Tongue (tissue), 2 donors: ENCODE measurements around the gene FGF10. TPM values are rescaled to one million over a fixed set of nuclear protein-coding genes. Genes with fewer than 3 reads are reported as not detected.

ENCODE experiments used
- DNase-seq: peaks from one replicate; pipeline ENCODE4 v3.0.0-alpha.2; 2015
- total RNA-seq: library from RNA; depleted of rRNA; stranded (reverse); fragments of >200 nt; gene quantifications from one replicate; pipeline ENCODE4 v1.2.3, GENCODE V29; 2014

FGF10 gene
- total RNA-seq, 1 donor from 2014 or later = 18.4 TPM

DNA sequence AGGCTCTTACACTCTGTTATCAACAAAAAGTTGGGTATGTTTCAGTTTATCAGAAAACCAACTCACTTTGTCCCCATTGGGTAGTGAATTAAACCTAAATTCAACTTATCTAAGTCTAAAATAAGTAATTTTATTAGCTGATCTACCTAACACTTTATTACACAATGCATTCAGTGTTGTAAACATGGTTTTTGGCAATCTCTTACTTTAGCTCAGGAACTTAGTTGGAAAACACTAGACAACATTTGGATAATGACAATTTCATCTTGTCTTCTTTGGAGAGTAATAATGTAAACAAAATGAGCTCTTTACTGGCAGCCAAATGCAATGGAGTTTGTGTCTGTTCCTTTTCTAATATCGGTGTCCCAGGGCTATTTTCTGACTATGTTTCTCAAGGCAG lies 33.0 kb downstream of the FGF10 start:
- DNase-seq = peak; percentile 28

DNA sequence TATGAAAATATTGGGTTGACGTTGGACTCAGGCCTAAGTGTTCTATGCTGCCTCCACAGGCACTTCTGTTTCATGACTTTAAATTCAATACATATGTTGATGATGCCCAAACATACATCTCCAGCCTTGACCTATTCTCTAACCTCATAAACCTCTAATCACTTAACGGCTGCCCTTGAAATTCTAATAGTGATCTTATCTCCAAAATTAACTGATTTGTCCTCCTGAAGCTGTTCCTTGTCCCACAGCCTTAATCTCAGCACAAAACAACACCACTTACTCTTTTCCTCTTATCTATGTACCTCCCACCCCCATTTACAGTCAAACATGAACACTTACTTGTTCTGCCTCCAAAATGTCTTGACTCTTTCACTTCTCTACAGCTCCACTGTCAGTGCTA lies 43.3 kb downstream of the FGF10 start:
- no peak for DNase-seq

DNA sequence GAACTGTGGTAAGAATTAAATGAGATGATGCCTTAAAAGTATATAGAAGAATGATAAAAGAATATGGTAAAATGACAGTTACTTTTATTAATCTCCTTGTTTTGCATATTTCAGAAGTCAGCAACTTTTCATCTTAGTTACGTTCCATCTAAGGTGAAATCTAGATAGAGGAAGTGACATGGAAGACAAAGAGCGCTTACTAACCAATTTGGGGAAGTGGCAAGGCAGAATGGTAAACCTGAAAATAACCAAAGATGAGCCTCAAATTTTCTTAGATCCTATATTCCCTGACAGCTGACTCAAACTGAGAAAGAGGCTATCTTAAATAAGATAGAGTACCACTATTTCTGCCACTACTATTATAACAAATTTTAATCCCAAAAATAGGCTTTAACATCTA lies 52.5 kb downstream of the FGF10 start:
- no peak for DNase-seq

DNA sequence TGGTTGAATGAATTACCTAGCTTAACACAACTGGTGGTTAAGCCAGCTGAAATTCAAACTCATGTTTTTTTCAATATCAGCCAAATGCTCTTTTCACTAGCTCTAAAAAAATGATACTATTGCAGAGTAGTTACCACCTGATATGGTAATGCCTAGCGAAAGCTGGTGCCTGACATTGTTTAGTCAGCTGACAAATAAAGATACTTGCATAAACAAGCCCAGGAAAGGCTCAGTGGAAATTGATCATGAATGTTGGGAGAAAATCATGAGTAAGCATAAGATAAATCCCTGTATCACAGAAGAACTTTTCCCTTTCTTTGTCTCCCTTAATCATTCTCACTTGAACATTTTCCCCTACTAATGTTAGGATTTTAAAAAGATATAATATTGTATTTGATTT lies 54.6 kb downstream of the FGF10 start:
- DNase-seq = no peak

DNA sequence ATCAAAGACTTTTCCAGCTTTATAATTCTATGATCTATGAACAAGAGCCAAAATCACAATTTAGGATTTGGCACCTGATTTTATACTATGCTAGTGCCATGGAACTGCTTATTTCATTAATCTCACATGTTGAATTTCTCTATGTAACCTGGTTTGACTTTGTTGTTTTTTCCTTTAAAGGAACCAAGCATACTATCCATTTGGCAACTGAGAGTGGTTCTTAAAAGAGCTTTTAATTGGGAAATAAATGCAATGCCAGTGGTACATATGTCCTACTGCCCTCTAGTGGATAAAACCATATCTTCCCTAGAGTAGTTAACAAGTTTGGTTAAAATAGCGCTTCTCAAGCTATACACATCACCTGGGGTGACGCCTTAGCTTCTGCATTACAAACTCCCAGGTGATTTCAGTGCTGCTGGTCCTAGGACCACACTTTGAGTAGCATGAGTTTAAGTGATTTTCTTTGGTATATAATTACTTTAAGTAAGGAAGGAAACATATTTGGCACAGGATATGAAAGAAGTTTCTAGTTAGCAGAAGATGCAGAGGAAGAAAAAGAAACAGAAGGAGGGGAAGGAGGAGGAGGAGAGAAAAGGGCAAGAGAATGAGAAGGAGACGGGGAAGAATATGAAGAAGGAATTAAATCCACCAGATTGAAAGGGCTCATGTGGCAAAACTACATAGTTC lies 56.8 kb downstream of the FGF10 start:
- peak; percentile 49 for DNase-seq

DNA sequence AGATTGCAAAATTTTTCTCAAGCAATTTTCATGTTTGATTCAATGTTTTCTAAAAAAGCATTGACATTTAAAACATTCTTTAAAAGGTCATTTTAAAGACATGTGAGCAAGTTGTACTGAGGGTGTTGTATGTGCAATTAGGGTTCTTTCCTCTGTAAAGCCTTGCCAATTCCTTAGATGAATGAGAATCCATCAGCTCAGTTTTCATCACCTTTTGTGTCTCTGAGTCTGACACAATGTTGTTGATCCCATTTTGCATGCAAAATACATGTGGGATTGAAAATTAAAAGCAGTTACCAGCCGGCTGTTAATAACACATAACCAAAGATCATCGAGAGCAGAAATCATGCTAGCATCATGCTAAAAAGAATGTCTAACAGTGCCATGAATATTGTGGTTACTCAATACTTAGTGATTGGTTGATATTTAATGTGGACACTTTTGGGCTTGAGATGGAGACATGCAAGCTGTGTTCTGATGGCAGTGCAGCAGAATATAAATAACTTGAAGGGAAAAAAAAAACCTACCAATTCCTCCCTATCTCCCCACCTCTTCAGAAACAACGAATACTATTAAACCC lies 57.7 kb downstream of the FGF10 start:
- no peak for DNase-seq

DNA sequence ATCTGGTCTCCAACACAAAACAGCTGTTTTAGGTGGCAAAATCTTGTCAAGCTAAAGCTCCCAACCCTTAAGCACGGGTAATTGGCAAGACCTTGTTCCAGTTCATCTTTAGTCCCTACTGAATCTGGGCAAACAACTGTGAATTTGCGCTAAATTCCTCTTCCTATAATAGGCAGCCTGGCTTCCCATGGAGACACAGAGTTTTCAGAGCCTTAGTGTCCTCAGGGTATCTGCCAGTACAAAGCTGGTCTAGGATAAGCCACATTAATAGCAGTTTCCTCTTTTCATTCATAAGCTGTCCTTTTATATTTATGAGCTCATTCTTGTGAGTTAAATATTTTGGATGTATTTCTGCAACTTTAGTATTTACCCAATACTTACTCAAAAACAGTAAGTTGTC lies 59.5 kb downstream of the FGF10 start:
- DNase-seq = peak; percentile 16

DNA sequence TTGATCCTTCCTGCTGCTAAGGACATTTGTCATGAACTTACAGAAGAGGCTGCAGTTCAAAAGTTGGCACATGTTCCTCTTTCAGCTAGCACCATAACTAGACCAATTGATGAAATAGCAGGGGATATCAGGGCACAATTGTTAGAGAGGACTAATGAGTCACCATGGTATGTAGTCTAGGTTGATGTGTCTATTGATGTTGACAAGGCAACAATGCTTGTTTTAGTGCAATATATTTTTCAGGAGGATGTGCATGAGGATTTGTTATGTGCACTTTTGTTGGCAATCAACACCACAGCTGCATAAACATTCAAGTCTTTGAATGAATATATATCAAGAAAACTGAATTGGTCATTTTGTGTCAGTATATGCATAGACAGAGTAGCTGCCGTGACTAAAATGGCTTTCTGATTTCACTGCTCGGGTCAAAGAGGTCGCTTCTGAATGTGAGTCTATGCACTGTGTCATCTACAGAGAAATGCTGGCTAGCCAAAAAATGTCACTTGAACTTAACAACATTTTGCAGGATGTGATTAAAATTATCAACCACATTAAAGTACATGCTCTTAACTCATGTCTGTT lies 68.0 kb downstream of the FGF10 start:
- DNase-seq = peak; percentile 20

DNA sequence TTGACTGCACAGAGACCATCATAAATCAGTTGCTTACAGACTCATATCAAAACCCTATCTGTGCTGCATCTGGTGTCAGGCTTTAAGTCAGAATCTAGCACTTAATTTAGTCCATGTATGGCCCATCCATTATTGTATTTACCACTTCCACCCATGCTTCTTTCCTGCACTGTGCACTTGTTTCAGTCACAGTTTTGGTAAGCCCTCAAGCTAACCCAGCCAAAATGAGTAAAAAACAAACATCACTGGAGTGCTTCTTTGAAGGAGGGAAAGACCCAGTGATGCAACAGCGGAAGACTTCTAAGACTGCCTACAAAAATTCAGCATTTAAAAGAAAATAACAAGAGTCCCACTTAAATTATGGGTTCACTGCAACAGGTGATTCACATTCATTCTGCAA lies 69.0 kb downstream of the FGF10 start:
- no peak for DNase-seq

DNA sequence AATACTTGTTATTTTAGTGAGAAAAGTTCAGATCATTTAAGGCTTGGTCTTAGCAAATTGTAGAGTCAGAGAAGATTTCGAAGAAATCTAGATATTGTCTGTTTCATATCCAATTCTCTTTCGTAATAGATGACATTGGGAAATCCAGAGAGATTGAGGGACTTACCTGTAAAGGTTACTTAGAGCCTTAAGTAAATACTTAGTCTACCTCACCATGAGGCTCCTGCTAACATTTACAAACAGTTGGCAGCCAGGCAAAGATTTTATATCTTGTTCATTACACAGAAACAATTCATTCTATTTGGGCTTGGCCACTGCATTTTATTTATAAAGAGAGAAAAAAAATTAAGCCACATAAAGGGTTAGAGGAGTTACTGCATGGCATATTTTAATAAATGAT lies 70.3 kb downstream of the FGF10 start:
- no peak for DNase-seq

DNA sequence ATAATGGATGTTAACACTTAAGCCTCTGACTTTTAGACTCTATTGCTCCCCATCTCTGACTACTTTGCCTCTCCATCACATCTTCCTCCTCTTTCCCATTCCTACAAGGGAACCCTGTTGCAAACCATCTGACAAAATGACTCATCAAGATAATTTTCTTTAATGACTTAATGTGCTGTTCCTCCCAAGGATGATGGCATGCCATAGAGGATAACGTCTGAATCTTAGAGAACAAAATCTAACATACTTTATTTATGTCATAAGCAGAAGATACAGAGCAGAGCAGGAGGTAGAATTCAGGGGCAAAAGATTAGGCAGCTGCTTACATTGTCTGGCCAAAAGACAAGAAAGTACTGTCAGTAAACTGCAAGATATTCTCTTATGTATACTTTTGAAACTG lies 76.8 kb downstream of the FGF10 start:
- DNase-seq = no peak

DNA sequence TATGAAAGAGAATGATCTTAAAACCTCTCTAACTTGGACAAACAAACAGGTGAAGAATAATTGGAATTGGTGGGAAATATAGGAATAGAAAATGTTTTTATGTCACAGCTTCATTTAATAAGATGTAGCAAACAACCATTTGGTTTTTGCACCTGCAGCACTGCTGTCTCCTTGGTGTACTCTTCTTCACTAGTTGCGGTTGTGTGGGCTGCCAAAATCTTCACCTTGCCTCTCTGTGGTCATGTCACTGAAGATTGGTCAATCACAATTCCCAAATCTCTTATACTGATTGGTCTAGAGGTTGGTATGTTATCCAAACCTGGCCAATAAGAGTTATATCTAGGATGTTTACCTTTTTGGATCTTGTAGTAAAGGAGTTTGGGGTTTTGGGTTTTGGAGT lies 88.7 kb downstream of the FGF10 start:
- no peak for DNase-seq

DNA sequence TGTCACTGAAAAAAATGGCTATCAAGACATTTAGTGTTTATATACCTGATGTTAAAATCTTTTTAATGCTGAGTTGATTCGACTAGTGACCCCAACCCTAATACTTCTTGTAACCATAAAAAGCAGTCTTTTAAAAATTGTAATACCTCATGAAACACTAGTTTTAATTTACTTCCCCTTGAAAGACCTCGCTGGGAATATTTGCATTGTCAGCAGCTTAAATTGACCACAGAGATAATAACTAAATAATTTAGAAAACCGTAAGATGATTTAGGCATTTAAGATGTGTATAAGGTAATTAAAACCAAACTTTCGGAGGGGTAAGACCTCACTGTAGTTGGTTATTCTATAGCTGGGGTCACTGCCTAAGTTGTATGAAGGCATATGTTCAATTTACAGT lies 89.8 kb downstream of the FGF10 start:
- no peak for DNase-seq

DNA sequence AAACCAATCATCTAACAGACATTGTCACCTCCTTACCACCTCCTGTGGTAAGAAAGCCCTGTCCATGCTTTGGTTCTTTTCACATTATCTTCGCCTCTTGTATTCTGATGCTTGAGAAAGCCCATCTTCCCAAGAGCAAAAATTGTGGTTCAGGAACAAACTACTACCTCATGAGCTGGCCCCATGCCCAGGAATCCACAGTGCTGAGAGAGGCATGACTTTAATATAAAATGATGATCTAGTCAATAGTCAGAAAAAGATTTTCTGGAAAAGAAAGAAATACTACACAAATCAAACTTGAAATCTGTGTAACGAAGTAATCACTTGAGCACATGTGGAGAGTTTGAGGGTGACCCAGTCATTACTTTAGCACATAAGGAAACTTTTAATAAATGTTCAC lies 94.7 kb downstream of the FGF10 start:
- peak; percentile 65 for DNase-seq

DNA sequence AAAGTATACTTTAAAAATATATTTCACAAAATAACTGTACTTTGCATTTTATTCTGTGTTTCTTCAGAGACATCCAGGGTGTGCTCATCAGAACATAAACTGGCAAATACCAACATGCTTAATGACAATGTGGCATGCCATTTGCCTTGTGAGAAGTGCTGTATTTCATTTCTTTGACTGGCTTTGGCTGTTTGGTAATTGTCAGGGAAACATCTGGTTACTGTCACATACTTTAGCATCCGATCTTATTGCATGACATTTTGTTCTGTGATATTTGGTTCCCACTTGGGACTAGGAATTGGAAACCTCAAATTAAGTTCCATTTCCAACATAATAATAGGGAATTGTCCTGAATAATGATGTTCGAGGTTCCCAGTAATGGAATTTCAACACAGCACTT lies 96.5 kb downstream of the FGF10 start:
- DNase-seq = no peak

DNA sequence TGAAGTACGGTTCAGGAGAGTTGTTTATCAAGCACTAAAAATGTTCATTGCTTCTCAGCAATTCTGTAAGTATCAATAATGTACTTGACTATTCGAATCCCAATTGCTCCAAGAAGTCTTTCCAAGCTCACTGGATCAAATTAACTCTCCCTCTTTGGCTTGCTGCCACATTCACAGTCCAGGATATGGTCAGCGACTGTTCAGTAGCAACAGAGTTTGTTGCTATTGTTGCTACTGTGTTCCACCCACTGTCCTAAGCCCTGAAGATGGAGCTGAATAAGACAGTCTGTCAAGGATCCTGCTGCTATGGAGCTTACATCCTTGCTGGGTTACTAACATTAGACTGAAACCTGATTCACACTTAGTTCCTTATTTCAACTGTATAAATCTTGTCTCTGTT lies 110.8 kb downstream of the FGF10 start:
- DNase-seq = peak; percentile 49

DNA sequence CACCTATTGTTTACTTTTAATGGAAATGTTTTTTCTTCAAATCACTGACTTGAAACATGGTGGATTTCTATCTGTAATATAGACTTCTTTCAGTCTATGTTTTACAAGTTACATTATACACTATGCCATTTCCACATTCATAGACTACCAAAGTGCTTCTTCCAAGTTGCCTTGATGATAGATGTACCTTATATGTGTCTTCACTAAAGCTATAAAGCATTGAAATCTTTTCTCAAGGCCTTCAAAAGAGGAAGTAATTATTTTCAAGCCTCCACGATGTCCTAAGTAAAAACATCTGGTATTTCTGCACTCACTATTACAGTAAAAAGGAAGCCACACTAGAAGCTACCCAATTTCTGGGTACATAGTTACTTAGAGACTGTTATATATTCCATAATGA lies 113.3 kb downstream of the FGF10 start:
- DNase-seq = no peak

DNA sequence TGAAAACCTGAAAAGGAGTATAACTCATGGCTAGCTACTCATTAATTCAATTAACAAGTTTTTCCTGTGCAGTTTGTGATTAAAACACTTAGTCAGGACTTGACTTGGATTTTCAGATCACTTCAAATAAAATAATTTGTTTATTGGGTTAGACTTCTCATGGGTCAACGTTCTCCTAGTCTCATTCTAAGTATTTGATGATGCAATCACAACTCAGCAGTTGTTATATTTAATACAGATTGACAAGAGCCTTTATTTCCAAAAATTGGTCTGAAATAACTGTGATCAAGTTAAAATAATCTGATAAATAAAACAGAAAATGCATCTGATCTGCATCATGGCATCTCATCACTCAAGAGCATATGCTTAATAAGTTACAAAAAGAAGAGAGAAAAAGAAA lies 113.9 kb downstream of the FGF10 start:
- no peak for DNase-seq

DNA sequence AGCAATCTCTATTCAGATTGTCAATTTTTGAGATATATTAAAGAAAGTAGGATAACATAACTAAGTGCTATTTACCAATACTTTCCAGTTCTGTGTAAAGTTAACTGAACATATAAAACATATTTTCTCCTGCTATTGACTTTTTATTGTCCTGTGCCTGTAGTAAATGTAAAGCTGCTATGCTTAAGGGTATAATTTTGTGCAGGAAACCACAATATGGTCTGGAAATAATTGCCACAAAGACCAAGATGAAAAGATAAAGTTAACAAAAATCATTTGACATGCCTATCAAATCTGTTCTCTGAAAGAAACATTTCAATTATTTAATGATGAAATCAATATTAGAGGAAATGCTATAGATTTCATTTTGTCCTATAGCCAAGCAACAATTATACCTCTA lies 121.3 kb downstream of the FGF10 start:
- no peak for DNase-seq

DNA sequence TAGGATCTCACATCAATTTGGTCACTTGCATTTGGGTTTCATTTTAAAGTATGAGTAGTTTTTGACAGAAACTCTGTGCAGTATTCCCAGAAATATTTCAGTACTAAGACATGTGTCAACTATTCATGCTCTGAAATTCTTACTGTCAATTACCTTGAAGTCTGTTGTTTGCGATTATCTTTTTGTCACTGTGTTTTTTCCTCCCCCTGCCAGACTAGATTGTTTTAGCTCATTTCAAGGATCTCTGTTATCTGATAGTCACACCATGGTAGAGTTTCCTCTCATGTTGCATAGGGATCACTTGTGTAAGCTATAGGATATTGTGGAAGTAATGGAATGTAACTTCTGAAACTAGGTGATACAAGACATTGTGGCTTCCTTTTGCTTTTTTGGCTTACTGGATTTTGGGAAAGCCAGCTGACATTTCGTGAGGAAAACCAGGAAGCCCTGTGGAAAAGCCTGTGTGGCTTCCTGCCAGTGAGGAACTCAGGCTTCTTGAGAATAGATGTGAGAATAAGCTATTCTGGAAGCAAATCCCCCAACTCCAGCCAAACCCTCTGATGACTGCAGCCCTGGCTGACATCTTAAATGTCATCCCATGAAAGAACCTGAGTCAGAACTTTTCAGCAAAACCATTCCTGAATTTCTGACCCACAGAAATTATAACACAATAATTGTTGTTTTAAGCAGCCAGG lies 122.2 kb downstream of the FGF10 start:
- peak; percentile 81 for DNase-seq

DNA sequence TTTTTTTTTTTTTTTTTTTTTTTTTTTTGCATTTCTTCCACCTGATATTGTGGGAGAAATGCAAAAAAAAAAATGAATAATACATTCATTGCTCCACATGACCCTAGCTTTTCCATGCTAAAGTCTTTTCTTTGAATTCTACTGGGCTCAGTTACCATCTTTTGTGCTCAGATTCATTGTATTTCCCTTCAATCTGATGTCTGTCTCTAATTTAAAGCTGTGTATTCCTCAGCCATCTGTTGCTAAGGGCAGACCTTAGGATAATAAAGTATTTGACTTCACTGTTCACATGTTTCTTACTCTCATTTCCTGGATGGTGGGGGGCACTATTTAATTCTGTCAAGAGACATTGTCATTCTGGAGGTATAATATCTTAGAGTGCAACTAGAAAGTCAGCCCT lies 123.5 kb downstream of the FGF10 start:
- DNase-seq = no peak

DNA sequence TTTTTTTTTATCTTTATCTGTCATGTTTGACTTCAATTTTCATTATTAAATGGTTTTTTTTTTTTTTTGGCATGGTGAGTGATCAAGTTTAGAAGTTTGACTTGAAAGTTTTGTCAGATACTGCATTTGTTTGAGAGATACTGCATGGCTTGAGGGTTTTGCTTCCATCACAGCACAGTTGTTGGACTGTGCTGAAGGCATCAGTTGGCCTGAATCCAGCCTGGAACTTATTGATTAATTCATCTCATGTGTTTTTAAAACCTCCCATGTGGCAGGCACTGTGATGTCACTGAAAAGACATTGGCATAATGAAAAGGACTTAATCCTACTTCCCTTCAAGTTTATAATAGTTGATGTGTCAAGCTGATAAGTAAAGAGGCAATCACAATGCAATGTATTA lies 128.4 kb downstream of the FGF10 start:
- DNase-seq = no peak

DNA sequence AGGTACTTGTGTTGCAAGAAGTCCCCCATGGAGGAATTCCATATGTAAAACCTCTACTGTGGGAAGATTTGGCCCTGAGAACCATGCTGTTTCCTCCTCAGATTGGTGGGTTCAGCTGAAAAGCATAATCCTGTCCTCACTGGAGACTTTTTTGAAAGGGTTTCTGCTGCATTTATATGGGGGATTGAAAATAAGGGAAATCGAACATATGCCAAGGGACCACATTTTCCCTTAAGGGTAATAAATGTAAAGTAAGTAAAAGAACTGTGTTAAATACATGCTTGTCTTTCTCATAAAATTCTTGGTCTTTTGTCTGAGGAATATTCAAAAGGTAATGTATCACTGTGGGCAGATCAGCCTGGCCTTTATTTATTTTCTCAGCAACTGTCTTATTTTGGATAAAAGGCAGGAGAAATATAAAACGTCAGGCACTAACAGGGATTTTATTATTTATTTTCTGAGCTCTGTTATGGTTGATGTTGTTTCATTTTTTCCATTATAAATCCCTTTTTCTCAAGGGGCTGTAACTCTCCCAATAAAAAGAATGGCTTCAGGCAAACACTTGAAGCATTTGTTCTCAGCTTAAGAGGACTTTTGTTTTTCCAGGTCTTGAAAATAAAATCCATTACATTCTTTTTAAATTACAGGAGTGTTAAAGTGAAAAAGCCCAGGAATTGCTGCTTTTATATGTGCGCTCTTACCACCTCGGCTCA lies 131.4 kb downstream of the FGF10 start:
- peak; percentile 12 for DNase-seq
